ENCODE measurements around the gene CCDC73.
A peak's percentile ranks its signal among the peaks of the same experiment; 100 is the strongest.
"Not testable (repeated sequence)": the region's sequence is repeated elsewhere in the genome, so short reads cannot be mapped to it uniquely, and the experiment has no call there.

Gene CCDC73

GRCh38 chr11:32829157-32829679 is 34.8 kb upstream of the CCDC73 start:
- H3K36me3 ChIP-seq (ENCODE audit: insufficient read depth, low read length): no peaks in the 10 kb centered on the region
- no peak overlapping the region for H3K27ac ChIP-seq (ENCODE audit: low read depth, low read length)
- peak overlapping the region; percentile 80 for H3K4me3 ChIP-seq (ENCODE audit: low read depth, low read length)
- peak overlapping the region; percentile 97 for H2AFZ ChIP-seq (ENCODE audit: low read length, unreplicated experiment)
- no peaks in the 10 kb centered on the region for H3K4me1 ChIP-seq (ENCODE audit: control insufficient read depth, insufficient read depth, low read length, unreplicated experiment)
- H3K27me3 ChIP-seq (ENCODE audit: insufficient read depth, low read length): 0 out of 2 replicates have a peak, but pooled peaks cover 3% of the 10 kb centered on the region
- no peaks in the 10 kb centered on the region for H3K79me2 ChIP-seq (ENCODE audit: control insufficient read depth, insufficient read depth, low read length, unreplicated experiment)

- Histone ChIP-seq H2AFZ (ENCODE audit: low read length, unreplicated experiment) (no peak overlapping the region), H3K79me2 (ENCODE audit: control insufficient read depth, insufficient read depth, low read length, unreplicated experiment) (no peaks in the 10 kb centered on the region), H3K27ac (ENCODE audit: low read depth, low read length) (no peak overlapping the region), H3K27me3 (ENCODE audit: insufficient read depth, low read length) (0 out of 2 replicates have a peak, but pooled peaks cover 3% of the 10 kb centered on the region), H3K36me3 (ENCODE audit: insufficient read depth, low read length) (no peaks in the 10 kb centered on the region), H3K4me3 (ENCODE audit: low read depth, low read length) (no peak overlapping the region), H3K4me1 (ENCODE audit: control insufficient read depth, insufficient read depth, low read length, unreplicated experiment) (no peaks in the 10 kb centered on the region)
These were observed 32.8 kb upstream of the CCDC73 start for GRCh38 chr11:32827276-32827675.

GRCh38 chr11:32826113-32826512 is 31.7 kb upstream of the CCDC73 start:
- no peak overlapping the region for H3K27ac ChIP-seq (ENCODE audit: low read depth, low read length)

GRCh38 chr11:32823617-32824016 is 29.2 kb upstream of the CCDC73 start:
- not testable (repeated sequence) for H3K36me3 ChIP-seq (ENCODE audit: insufficient read depth, low read length); H2AFZ ChIP-seq (ENCODE audit: low read length, unreplicated experiment); H3K27ac ChIP-seq (ENCODE audit: low read depth, low read length); H3K27me3 ChIP-seq (ENCODE audit: insufficient read depth, low read length); H3K4me3 ChIP-seq (ENCODE audit: low read depth, low read length); H3K79me2 ChIP-seq (ENCODE audit: control insufficient read depth, insufficient read depth, low read length, unreplicated experiment)
- H3K4me1 ChIP-seq (ENCODE audit: control insufficient read depth, insufficient read depth, low read length, unreplicated experiment): peaks cover 14% of the 10 kb centered on the region

More at GRCh38 chr11:32826113-32826512, 31.7 kb upstream of the CCDC73 start:
- Histone ChIP-seq H3K27me3 (ENCODE audit: insufficient read depth, low read length) (no peaks in the 10 kb centered on the region), H3K4me3 (ENCODE audit: low read depth, low read length) (no peak overlapping the region), H3K36me3 (ENCODE audit: insufficient read depth, low read length) (no peaks in the 10 kb centered on the region), H3K4me1 (ENCODE audit: control insufficient read depth, insufficient read depth, low read length, unreplicated experiment) (peaks cover 4% of the 10 kb centered on the region), H2AFZ (ENCODE audit: low read length, unreplicated experiment) (no peak overlapping the region), H3K79me2 (ENCODE audit: control insufficient read depth, insufficient read depth, low read length, unreplicated experiment) (no peaks in the 10 kb centered on the region)

GRCh38 chr11:32821917-32822560 is 27.6 kb upstream of the CCDC73 start:
- no peak overlapping the region for H2AFZ ChIP-seq (ENCODE audit: low read length, unreplicated experiment)
- H3K4me3 ChIP-seq (ENCODE audit: low read depth, low read length): no peak overlapping the region

GRCh38 chr11:32821517-32821916 is 27.1 kb upstream of the CCDC73 start:
- peaks cover 14% of the 10 kb centered on the region for H3K4me1 ChIP-seq (ENCODE audit: control insufficient read depth, insufficient read depth, low read length, unreplicated experiment)
- no peaks in the 10 kb centered on the region for H3K36me3 ChIP-seq (ENCODE audit: insufficient read depth, low read length)
- no peaks in the 10 kb centered on the region for H3K79me2 ChIP-seq (ENCODE audit: control insufficient read depth, insufficient read depth, low read length, unreplicated experiment)
- H3K27me3 ChIP-seq (ENCODE audit: insufficient read depth, low read length): no peaks in the 10 kb centered on the region
- H2AFZ ChIP-seq (ENCODE audit: low read length, unreplicated experiment): no peak overlapping the region
- H3K27ac ChIP-seq (ENCODE audit: low read depth, low read length): no peak overlapping the region
- H3K4me3 ChIP-seq (ENCODE audit: low read depth, low read length): no peak overlapping the region

More at GRCh38 chr11:32821917-32822560, 27.6 kb upstream of the CCDC73 start:
- Histone ChIP-seq H3K4me1 (ENCODE audit: control insufficient read depth, insufficient read depth, low read length, unreplicated experiment) (peaks cover 14% of the 10 kb centered on the region), H3K36me3 (ENCODE audit: insufficient read depth, low read length) (no peaks in the 10 kb centered on the region), H3K79me2 (ENCODE audit: control insufficient read depth, insufficient read depth, low read length, unreplicated experiment) (no peaks in the 10 kb centered on the region), H3K27ac (ENCODE audit: low read depth, low read length) (no peak overlapping the region), H3K27me3 (ENCODE audit: insufficient read depth, low read length) (no peaks in the 10 kb centered on the region)

- no peaks in the 10 kb centered on the region for H3K36me3 ChIP-seq (ENCODE audit: insufficient read depth, low read length)
- no peak overlapping the region for H3K27ac ChIP-seq (ENCODE audit: low read depth, low read length)
- H3K4me1 ChIP-seq (ENCODE audit: control insufficient read depth, insufficient read depth, low read length, unreplicated experiment): peaks cover 14% of the 10 kb centered on the region
- no peaks in the 10 kb centered on the region for H3K79me2 ChIP-seq (ENCODE audit: control insufficient read depth, insufficient read depth, low read length, unreplicated experiment)
- H3K27me3 ChIP-seq (ENCODE audit: insufficient read depth, low read length): no peaks in the 10 kb centered on the region
- H3K4me3 ChIP-seq (ENCODE audit: low read depth, low read length): no peak overlapping the region
- no peak overlapping the region for H2AFZ ChIP-seq (ENCODE audit: low read length, unreplicated experiment)
These were observed 26.0 kb upstream of the CCDC73 start for GRCh38 chr11:32820497-32820896.

GRCh38 chr11:32819187-32819586 is 24.7 kb upstream of the CCDC73 start:
- H3K79me2 ChIP-seq (ENCODE audit: control insufficient read depth, insufficient read depth, low read length, unreplicated experiment): no peaks in the 10 kb centered on the region
- H3K27me3 ChIP-seq (ENCODE audit: insufficient read depth, low read length): no peaks in the 10 kb centered on the region
- no peak overlapping the region for H3K4me3 ChIP-seq (ENCODE audit: low read depth, low read length)

GRCh38 chr11:32817852-32818183 is 23.4 kb upstream of the CCDC73 start:
- H3K79me2 ChIP-seq (ENCODE audit: control insufficient read depth, insufficient read depth, low read length, unreplicated experiment): no peaks in the 10 kb centered on the region
- no peak overlapping the region for H2AFZ ChIP-seq (ENCODE audit: low read length, unreplicated experiment)
- no peak overlapping the region for H3K27ac ChIP-seq (ENCODE audit: low read depth, low read length)
- H3K4me1 ChIP-seq (ENCODE audit: control insufficient read depth, insufficient read depth, low read length, unreplicated experiment): peaks cover 14% of the 10 kb centered on the region
- H3K4me3 ChIP-seq (ENCODE audit: low read depth, low read length): no peak overlapping the region
- no peaks in the 10 kb centered on the region for H3K36me3 ChIP-seq (ENCODE audit: insufficient read depth, low read length)
- no peaks in the 10 kb centered on the region for H3K27me3 ChIP-seq (ENCODE audit: insufficient read depth, low read length)

More at GRCh38 chr11:32819187-32819586, 24.7 kb upstream of the CCDC73 start:
- no peak overlapping the region for H3K27ac ChIP-seq (ENCODE audit: low read depth, low read length)
- H3K4me1 ChIP-seq (ENCODE audit: control insufficient read depth, insufficient read depth, low read length, unreplicated experiment): peaks cover 14% of the 10 kb centered on the region
- H2AFZ ChIP-seq (ENCODE audit: low read length, unreplicated experiment): no peak overlapping the region
- H3K36me3 ChIP-seq (ENCODE audit: insufficient read depth, low read length): no peaks in the 10 kb centered on the region

GRCh38 chr11:32817181-32817851 is 22.9 kb upstream of the CCDC73 start:
- no peak overlapping the region for H3K4me3 ChIP-seq (ENCODE audit: low read depth, low read length)
- H3K27ac ChIP-seq (ENCODE audit: low read depth, low read length): no peak overlapping the region
- no peaks in the 10 kb centered on the region for H3K36me3 ChIP-seq (ENCODE audit: insufficient read depth, low read length)
- H3K4me1 ChIP-seq (ENCODE audit: control insufficient read depth, insufficient read depth, low read length, unreplicated experiment): peaks cover 14% of the 10 kb centered on the region
- no peaks in the 10 kb centered on the region for H3K79me2 ChIP-seq (ENCODE audit: control insufficient read depth, insufficient read depth, low read length, unreplicated experiment)
- H3K27me3 ChIP-seq (ENCODE audit: insufficient read depth, low read length): no peaks in the 10 kb centered on the region
- no peak overlapping the region for H2AFZ ChIP-seq (ENCODE audit: low read length, unreplicated experiment)

GRCh38 chr11:32809313-32809712 is 14.9 kb upstream of the CCDC73 start:
- no peak overlapping the region for H3K27ac ChIP-seq (ENCODE audit: low read depth, low read length)
- H3K4me3 ChIP-seq (ENCODE audit: low read depth, low read length): no peak overlapping the region
- no peaks in the 10 kb centered on the region for H3K27me3 ChIP-seq (ENCODE audit: insufficient read depth, low read length)
- H3K4me1 ChIP-seq (ENCODE audit: control insufficient read depth, insufficient read depth, low read length, unreplicated experiment): no peaks in the 10 kb centered on the region
- no peaks in the 10 kb centered on the region for H3K79me2 ChIP-seq (ENCODE audit: control insufficient read depth, insufficient read depth, low read length, unreplicated experiment)
- peak overlapping the region; percentile 74 for H2AFZ ChIP-seq (ENCODE audit: low read length, unreplicated experiment)
- H3K36me3 ChIP-seq (ENCODE audit: insufficient read depth, low read length): no peaks in the 10 kb centered on the region
